NCI-H748 (cell line): ENCODE measurements around the gene URM1.
"Not testable (repeated sequence)": the region's sequence is repeated elsewhere in the genome, so short reads cannot be mapped to it uniquely, and the experiment has no call there.

ENCODE experiments used
- DNase-seq: peaks from one replicate; lab custom pipeline; 2025; ENCODE audit not compliant: unreplicated experiment; lab: John Stamatoyannopoulos, UW

URM1 gene

GRCh38 chr9:128370752-128371629, at the start of gene URM1:
Gene URM1 (plus strand): TSS chr9:128371374. CDS start chr9:128371381, 7 bp downstream.
- peak; percentile 96 for DNase-seq

- no peak for DNase-seq
Measured at GRCh38 chr9:128321879-128322403, 49.2 kb upstream of the URM1 start.

- DNase-seq, result peak; percentile 96
Measured at GRCh38 chr9:128322404-128323211, 48.6 kb upstream of the URM1 start, which contains the start of the genes COQ4 and TRUB2. Gene COQ4 (plus strand): TSS chr9:128322839. CDS start chr9:128322859, 20 bp downstream. Gene TRUB2 (minus strand): TSS chr9:128322447. CDS start chr9:128322408, 39 bp downstream.

- DNase-seq, result no peak
Measured at GRCh38 chr9:128323212-128323730, 47.9 kb upstream of the URM1 start.

- DNase-seq, result no peak
Measured at GRCh38 chr9:128323791-128324190, 47.4 kb upstream of the URM1 start.

GRCh38 chr9:128324401-128324800, 46.8 kb upstream of the URM1 start:
- DNase-seq, result no peak

- DNase-seq, result no peak
Measured at GRCh38 chr9:128325629-128326028, 45.5 kb upstream of the URM1 start.

- DNase-seq, result no peak
Measured at GRCh38 chr9:128333451-128333869, 37.7 kb upstream of the URM1 start.

GRCh38 chr9:128335161-128335560, 36.0 kb upstream of the URM1 start:
- no peak for DNase-seq

GRCh38 chr9:128335914-128336313, 35.3 kb upstream of the URM1 start:
- DNase-seq, result no peak

- no peak for DNase-seq
Measured at GRCh38 chr9:128337936-128338335, 33.2 kb upstream of the URM1 start.

- not testable (repeated sequence) for DNase-seq
Measured at GRCh38 chr9:128338852-128339614, 32.1 kb upstream of the URM1 start.

- peak; percentile 90 for DNase-seq
Measured at GRCh38 chr9:128339761-128340690, 31.1 kb upstream of the URM1 start, which contains the start of gene SLC27A4. Gene SLC27A4 (plus strand): TSS chr9:128340527. CDS start chr9:128343133, 2,606 bp downstream.

- no peak for DNase-seq
Measured at GRCh38 chr9:128340691-128341434, 30.3 kb upstream of the URM1 start.

GRCh38 chr9:128341435-128341849, 29.7 kb upstream of the URM1 start:
- DNase-seq, result peak; percentile 79

- DNase-seq, result no peak
Measured at GRCh38 chr9:128342971-128343680, 28.0 kb upstream of the URM1 start.

GRCh38 chr9:128343855-128344254, 27.3 kb upstream of the URM1 start:
- DNase-seq, result no peak
